HepG2 (cell line): ENCODE results near the gene XXYLT1. TPM values are rescaled to one million over a fixed set of nuclear protein-coding genes. Genes with fewer than 3 reads are reported as not detected.
A peak's percentile ranks its signal among the peaks of the same experiment; 100 is the strongest.

Source experiments
- ELF3 ChIP-seq: IDR thresholded peaks from 2 replicates; pipeline ENCODE4 v1.6.1; 2016; ENCODE audit warnings: missing genetic modification reagents, missing compliant biosample characterization
- FOSL2 ChIP-seq: sonication (generic); formaldehyde crosslinking; IDR thresholded peaks from 2 replicates; pipeline ENCODE4 v1.4.0; 2020; ENCODE audit warnings: missing genetic modification reagents
- NFAT5 ChIP-seq: sonication (generic); formaldehyde crosslinking; IDR thresholded peaks from 2 replicates; pipeline ENCODE4 v1.4.0; 2020; ENCODE audit warnings: missing genetic modification reagents
- NR2C2 ChIP-seq: sonication (generic); formaldehyde crosslinking; IDR thresholded peaks from 2 replicates; pipeline ENCODE4 v1.4.0; 2020; ENCODE audit warnings: missing genetic modification reagents, mild to moderate bottlenecking, moderate library complexity, borderline replicate concordance
- NR2F2 ChIP-seq: IDR thresholded peaks from 2 replicates; pipeline ENCODE4 v1.6.1; 2012; ENCODE audit warnings: low read depth, inconsistent platforms, borderline replicate concordance
- POLR2A ChIP-seq, 2 experiments: IDR thresholded peaks; 2 replicates each; pipeline ENCODE4 v1.6.1; 2011; ENCODE audit warnings: low read depth in 2 of 2, low read length in 2 of 2, mild to moderate bottlenecking in 1 of 2, moderate library complexity in 1 of 2; ENCODE audit not compliant: insufficient read depth in 1 of 2
- SALL2 ChIP-seq: sonication (generic); formaldehyde crosslinking; IDR thresholded peaks from 2 replicates; pipeline ENCODE4 v1.8.1; 2023; ENCODE audit warnings: mild to moderate bottlenecking, missing genetic modification reagents, inconsistent platforms
- SAP130 ChIP-seq: IDR thresholded peaks from 2 replicates; pipeline ENCODE4 v1.6.1; 2016; ENCODE audit warnings: low read depth
- SP5 ChIP-seq: IDR thresholded peaks from 2 replicates; pipeline ENCODE4 v1.6.1; 2016; ENCODE audit warnings: low read depth, borderline replicate concordance
- THAP11 ChIP-seq: IDR thresholded peaks from 2 replicates; pipeline ENCODE4 v1.6.1; 2016; ENCODE audit warnings: missing biosample characterization, missing genetic modification reagents
- ZNF205 ChIP-seq: IDR thresholded peaks from 2 replicates; pipeline ENCODE4 v1.6.1; 2018; ENCODE audit warnings: missing biosample characterization, missing genetic modification reagents
- ZNF441 ChIP-seq: sonication (generic); formaldehyde crosslinking; IDR thresholded peaks from 2 replicates; pipeline ENCODE4 v1.7.0; 2021; ENCODE audit warnings: missing genetic modification reagents, borderline replicate concordance
- ZNF510 ChIP-seq: sonication (generic); formaldehyde crosslinking; IDR thresholded peaks from 2 replicates; pipeline ENCODE4 v1.4.0; 2020; ENCODE audit warnings: low read depth, mild to moderate bottlenecking, missing genetic modification reagents
- ZNF766 ChIP-seq: sonication (generic); formaldehyde crosslinking; IDR thresholded peaks from 2 replicates; pipeline ENCODE4 v1.5.0; 2020; ENCODE audit warnings: missing genetic modification reagents, borderline replicate concordance
- ZNF83 ChIP-seq: sonication (generic); formaldehyde crosslinking; IDR thresholded peaks from 2 replicates; pipeline ENCODE4 v1.4.0; 2020; ENCODE audit warnings: missing genetic modification reagents, mild to moderate bottlenecking, borderline replicate concordance
- polyA plus RNA-seq, 8 experiments: library from polyadenylated mRNA; depleted of rRNA in 3 of 8; stranded (reverse) in 7 of 8; unstranded in 1 of 8; fragments of >200 nt; fragmentation: Illumina TruSeq in 4 of 8; extraction: Trizol in 4 of 8; gene quantifications; 2 replicates each; pipeline versions ENCODE4 v1.2.1 to v1.2.3, GENCODE V29; 2011 to 2016; ENCODE audit warnings: low read depth in 4 of 8, missing spikeins in 1 of 8, mixed read lengths in 1 of 8; ENCODE audit not compliant: insufficient read depth in 1 of 8
- total RNA-seq, 5 experiments: library from RNA; depleted of rRNA; stranded (reverse); fragments of >200 nt; fragmentation: Illumina TruSeq; extraction: Trizol; gene quantifications; 2 replicates each; pipeline ENCODE4 v1.2.3, GENCODE V29; 2016; ENCODE audit warnings: low read depth in 1 of 5
- TF ChIP-seq, protein P1 (sequence below): sonication (generic); formaldehyde crosslinking; IDR thresholded peaks from 2 replicates; pipeline ENCODE4 v1.5.0; 2020; ENCODE audit warnings: missing genetic modification reagents
- TF ChIP-seq, protein P2 (sequence below): IDR thresholded peaks from 2 replicates; pipeline ENCODE4 v1.6.1; 2012; ENCODE audit warnings: low read depth, low read length, improper control_type of control experiment
- TF ChIP-seq, protein P3 (sequence below): IDR thresholded peaks from 2 replicates; pipeline ENCODE4 v1.6.1; 2016; ENCODE audit warnings: low read depth, missing genetic modification reagents, missing compliant biosample characterization

XXYLT1 gene
- total and polyA plus RNA-seq, 2 of the 13 experiments (the other 11 are each of a cell fraction or from before 2014, with no cell fraction given), result 17.7 to 19.0 TPM

DNA sequence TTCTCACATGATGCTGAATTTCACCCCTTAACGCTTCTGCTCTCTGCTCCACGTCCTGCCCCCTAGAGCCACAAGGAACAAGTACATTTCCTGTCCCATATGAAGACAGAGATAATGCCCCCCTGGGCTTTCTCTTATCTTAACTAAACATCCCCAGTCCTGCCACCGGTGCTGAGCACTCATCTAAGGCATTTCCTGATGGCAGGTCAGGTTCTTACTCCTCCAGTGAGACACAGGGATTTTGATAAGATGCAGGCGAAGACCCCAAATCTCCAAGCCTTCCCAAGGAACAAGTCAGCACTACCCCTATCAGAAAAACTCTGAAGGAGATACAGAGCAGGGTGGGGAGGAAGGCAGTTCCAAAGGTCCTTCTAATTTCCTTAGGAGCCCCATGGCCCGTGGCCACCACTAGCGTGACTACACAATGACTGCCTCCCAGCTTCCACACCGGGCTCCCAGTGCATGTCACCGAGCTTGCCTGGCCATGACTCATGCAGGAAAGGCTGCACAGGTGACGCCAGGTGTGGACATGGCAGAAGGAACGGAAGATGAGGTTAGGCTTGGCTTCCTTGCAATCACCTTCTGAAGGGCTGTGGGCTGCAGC is 152.9 kb downstream of the XXYLT1 start (continued):
- no peak for TF ChIP-seq NR2F2
- TF ChIP-seq, protein P1, sequence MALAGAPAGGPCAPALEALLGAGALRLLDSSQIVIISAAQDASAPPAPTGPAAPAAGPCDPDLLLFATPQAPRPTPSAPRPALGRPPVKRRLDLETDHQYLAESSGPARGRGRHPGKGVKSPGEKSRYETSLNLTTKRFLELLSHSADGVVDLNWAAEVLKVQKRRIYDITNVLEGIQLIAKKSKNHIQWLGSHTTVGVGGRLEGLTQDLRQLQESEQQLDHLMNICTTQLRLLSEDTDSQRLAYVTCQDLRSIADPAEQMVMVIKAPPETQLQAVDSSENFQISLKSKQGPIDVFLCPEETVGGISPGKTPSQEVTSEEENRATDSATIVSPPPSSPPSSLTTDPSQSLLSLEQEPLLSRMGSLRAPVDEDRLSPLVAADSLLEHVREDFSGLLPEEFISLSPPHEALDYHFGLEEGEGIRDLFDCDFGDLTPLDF (CRISPR knock-in tag), result no peak
- TF ChIP-seq POLR2A (IDR thresholded peaks at IDR 0.05; ENCODE audit: insufficient read depth in 1 of 2, low read depth in 2 of 2, low read length in 2 of 2), result no peak
- TF ChIP-seq, protein P2, sequence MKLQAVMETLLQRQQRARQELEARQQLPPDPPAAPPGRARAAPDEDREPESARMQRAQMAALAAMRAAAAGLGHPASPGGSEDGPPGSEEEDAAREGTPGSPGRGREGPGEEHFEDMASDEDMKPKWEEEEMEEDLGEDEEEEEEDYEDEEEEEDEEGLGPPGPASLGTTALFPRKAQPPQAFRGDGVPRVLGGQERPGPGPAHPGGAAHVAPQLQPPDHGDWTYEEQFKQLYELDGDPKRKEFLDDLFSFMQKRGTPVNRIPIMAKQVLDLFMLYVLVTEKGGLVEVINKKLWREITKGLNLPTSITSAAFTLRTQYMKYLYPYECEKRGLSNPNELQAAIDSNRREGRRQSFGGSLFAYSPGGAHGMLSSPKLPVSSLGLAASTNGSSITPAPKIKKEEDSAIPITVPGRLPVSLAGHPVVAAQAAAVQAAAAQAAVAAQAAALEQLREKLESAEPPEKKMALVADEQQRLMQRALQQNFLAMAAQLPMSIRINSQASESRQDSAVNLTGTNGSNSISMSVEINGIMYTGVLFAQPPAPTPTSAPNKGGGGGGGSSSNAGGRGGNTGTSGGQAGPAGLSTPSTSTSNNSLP, result no peak
- no peak for TF ChIP-seq THAP11
- TF ChIP-seq ZNF510 (CRISPR knock-in tag), result no peak
- TF ChIP-seq, protein P3, sequence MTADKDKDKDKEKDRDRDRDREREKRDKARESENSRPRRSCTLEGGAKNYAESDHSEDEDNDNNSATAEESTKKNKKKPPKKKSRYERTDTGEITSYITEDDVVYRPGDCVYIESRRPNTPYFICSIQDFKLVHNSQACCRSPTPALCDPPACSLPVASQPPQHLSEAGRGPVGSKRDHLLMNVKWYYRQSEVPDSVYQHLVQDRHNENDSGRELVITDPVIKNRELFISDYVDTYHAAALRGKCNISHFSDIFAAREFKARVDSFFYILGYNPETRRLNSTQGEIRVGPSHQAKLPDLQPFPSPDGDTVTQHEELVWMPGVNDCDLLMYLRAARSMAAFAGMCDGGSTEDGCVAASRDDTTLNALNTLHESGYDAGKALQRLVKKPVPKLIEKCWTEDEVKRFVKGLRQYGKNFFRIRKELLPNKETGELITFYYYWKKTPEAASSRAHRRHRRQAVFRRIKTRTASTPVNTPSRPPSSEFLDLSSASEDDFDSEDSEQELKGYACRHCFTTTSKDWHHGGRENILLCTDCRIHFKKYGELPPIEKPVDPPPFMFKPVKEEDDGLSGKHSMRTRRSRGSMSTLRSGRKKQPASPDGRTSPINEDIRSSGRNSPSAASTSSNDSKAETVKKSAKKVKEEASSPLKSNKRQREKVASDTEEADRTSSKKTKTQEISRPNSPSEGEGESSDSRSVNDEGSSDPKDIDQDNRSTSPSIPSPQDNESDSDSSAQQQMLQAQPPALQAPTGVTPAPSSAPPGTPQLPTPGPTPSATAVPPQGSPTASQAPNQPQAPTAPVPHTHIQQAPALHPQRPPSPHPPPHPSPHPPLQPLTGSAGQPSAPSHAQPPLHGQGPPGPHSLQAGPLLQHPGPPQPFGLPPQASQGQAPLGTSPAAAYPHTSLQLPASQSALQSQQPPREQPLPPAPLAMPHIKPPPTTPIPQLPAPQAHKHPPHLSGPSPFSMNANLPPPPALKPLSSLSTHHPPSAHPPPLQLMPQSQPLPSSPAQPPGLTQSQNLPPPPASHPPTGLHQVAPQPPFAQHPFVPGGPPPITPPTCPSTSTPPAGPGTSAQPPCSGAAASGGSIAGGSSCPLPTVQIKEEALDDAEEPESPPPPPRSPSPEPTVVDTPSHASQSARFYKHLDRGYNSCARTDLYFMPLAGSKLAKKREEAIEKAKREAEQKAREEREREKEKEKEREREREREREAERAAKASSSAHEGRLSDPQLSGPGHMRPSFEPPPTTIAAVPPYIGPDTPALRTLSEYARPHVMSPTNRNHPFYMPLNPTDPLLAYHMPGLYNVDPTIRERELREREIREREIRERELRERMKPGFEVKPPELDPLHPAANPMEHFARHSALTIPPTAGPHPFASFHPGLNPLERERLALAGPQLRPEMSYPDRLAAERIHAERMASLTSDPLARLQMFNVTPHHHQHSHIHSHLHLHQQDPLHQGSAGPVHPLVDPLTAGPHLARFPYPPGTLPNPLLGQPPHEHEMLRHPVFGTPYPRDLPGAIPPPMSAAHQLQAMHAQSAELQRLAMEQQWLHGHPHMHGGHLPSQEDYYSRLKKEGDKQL (CRISPR knock-in tag), result no peak
- TF ChIP-seq SALL2 (CRISPR knock-in tag), result no peak
- TF ChIP-seq NFAT5 (CRISPR knock-in tag), result no peak
- TF ChIP-seq ZNF441, result no peak
- no peak for TF ChIP-seq SAP130
- no peak for TF ChIP-seq ZNF205 (CRISPR knock-in tag)
- TF ChIP-seq SP5 (CRISPR knock-in tag), result no peak
- no peak for TF ChIP-seq NR2C2 (CRISPR knock-in tag)
- TF ChIP-seq FOSL2 (CRISPR knock-in tag), result peak; percentile 73
- TF ChIP-seq ZNF766, result no peak
- TF ChIP-seq ZNF83 (CRISPR knock-in tag), result no peak
- no peak for TF ChIP-seq ELF3
